HepG2 (cell line): ENCODE measurements around the gene C1orf116. TPM values are rescaled to one million over a fixed set of nuclear protein-coding genes. Genes with fewer than 3 reads are reported as not detected.

ENCODE experiments used
- DBP ChIP-seq: sonication (generic); formaldehyde crosslinking; IDR thresholded peaks from 2 replicates; pipeline ENCODE4 v1.4.0; 2020; ENCODE audit warnings: missing genetic modification reagents; ENCODE audit errors: not compliant biosample characterization
- ELF1 ChIP-seq: sonication (generic); formaldehyde crosslinking; IDR thresholded peaks from 2 replicates; pipeline ENCODE4 v1.4.0; 2020; ENCODE audit warnings: missing genetic modification reagents
- GZF1 ChIP-seq: sonication (generic); formaldehyde crosslinking; IDR thresholded peaks from 2 replicates; pipeline ENCODE4 v1.5.1; 2020; ENCODE audit warnings: mild to moderate bottlenecking, missing genetic modification reagents
- KIAA2018 ChIP-seq: sonication (generic); formaldehyde crosslinking; IDR thresholded peaks from 2 replicates; pipeline ENCODE4 v1.5.0; 2020; ENCODE audit warnings: mild to moderate bottlenecking, missing genetic modification reagents, borderline replicate concordance
- SRF ChIP-seq: IDR thresholded peaks from 2 replicates; pipeline ENCODE4 v1.6.1; 2011; ENCODE audit warnings: mild to moderate bottlenecking, low read depth, low read length, moderate library complexity
- TEAD3 ChIP-seq: optimal IDR thresholded peaks from 2 replicates; pipeline ENCODE3; 2016; ENCODE audit warnings: borderline replicate concordance
- XBP1 ChIP-seq: sonication (generic); formaldehyde crosslinking; IDR thresholded peaks from 2 replicates; pipeline ENCODE4 v1.5.0; 2020; ENCODE audit warnings: missing genetic modification reagents
- ZBTB21 ChIP-seq: sonication (generic); formaldehyde crosslinking; IDR thresholded peaks from 2 replicates; pipeline ENCODE4 v1.4.0; 2020; ENCODE audit warnings: missing genetic modification reagents
- ZBTB26 ChIP-seq: IDR thresholded peaks from 2 replicates; pipeline ENCODE4 v1.6.1; 2016; ENCODE audit warnings: missing compliant biosample characterization, missing genetic modification reagents, borderline replicate concordance
- ZBTB44 ChIP-seq: sonication (generic); formaldehyde crosslinking; IDR thresholded peaks from 2 replicates; pipeline ENCODE4 v1.4.0; 2020; ENCODE audit warnings: missing genetic modification reagents
- ZNF160 ChIP-seq: sonication (generic); formaldehyde crosslinking; IDR thresholded peaks from 2 replicates; pipeline ENCODE4 v1.8.0; 2022; ENCODE audit warnings: mild to moderate bottlenecking, inconsistent platforms, missing genetic modification reagents
- ZNF609 ChIP-seq: sonication (generic); formaldehyde crosslinking; IDR thresholded peaks from 2 replicates; pipeline ENCODE4 v1.4.0; 2020; ENCODE audit warnings: mild to moderate bottlenecking, missing genetic modification reagents, borderline replicate concordance
- ZNF674 ChIP-seq: sonication (generic); formaldehyde crosslinking; IDR thresholded peaks from 2 replicates; pipeline ENCODE4 v1.5.0; 2020; ENCODE audit warnings: low read depth, mild to moderate bottlenecking, missing genetic modification reagents
- polyA plus RNA-seq, 8 experiments: library from polyadenylated mRNA; depleted of rRNA in 3 of 8; stranded (reverse) in 7 of 8; unstranded in 1 of 8; fragments of >200 nt; fragmentation: Illumina TruSeq in 4 of 8; extraction: Trizol in 4 of 8; gene quantifications; 2 replicates each; pipeline versions ENCODE4 v1.2.1 to v1.2.3, GENCODE V29; 2011 to 2016; ENCODE audit warnings: low read depth in 4 of 8, missing spikeins in 1 of 8, mixed read lengths in 1 of 8; ENCODE audit not compliant: insufficient read depth in 1 of 8
- total RNA-seq, 5 experiments: library from RNA; depleted of rRNA; stranded (reverse); fragments of >200 nt; fragmentation: Illumina TruSeq; extraction: Trizol; gene quantifications; 2 replicates each; pipeline ENCODE4 v1.2.3, GENCODE V29; 2016; ENCODE audit warnings: low read depth in 1 of 5

C1orf116 gene
- total and polyA plus RNA-seq, 2 of the 13 experiments (the other 11 are each of a cell fraction or from before 2014, with no cell fraction given) = 0.51 to 0.95 TPM

GRCh38 chr1:207036865-207037264 lies 4.3 kb upstream of the C1orf116 start (continued):
- TF ChIP-seq KIAA2018 (CRISPR knock-in tag) (no peak), ZNF160 (CRISPR knock-in tag) (no peak), SRF (no peak), ELF1 (no peak), ZBTB44 (CRISPR knock-in tag) (no peak), ZBTB26 (CRISPR knock-in tag) (no peak), ZBTB21 (CRISPR knock-in tag) (no peak), GZF1 (CRISPR knock-in tag) (no peak), DBP (CRISPR knock-in tag) (no peak), ZNF609 (CRISPR knock-in tag) (no peak), ZNF674 (CRISPR knock-in tag) (no peak), TEAD3 (CRISPR knock-in tag) (no peak), XBP1 (CRISPR knock-in tag) (no peak)
